ENCODE results near the gene TEX51.

TEX51 gene

DNA sequence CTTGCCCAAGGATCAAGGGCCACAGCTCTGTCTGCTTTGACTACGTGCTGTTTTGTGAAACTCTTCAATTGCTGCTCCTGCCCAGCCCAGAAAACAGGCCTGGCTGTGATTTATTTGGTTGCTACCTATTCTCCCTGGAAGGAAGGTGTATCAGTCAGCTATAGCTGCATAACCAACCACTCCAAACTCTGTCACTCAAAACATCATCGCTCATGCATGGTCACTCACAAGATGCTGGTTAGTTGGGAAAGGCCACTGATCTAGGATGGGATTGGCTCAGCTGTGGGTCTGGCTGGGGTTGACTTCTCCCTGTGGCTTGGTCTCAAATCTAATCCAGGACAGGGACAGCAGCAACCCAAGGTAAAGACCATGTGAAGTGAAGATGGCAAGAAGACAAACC is 14.6 kb downstream of the TEX51 start:
- DNase-seq (ENCODE audit: low read depth, low spot score) = no peak

DNA sequence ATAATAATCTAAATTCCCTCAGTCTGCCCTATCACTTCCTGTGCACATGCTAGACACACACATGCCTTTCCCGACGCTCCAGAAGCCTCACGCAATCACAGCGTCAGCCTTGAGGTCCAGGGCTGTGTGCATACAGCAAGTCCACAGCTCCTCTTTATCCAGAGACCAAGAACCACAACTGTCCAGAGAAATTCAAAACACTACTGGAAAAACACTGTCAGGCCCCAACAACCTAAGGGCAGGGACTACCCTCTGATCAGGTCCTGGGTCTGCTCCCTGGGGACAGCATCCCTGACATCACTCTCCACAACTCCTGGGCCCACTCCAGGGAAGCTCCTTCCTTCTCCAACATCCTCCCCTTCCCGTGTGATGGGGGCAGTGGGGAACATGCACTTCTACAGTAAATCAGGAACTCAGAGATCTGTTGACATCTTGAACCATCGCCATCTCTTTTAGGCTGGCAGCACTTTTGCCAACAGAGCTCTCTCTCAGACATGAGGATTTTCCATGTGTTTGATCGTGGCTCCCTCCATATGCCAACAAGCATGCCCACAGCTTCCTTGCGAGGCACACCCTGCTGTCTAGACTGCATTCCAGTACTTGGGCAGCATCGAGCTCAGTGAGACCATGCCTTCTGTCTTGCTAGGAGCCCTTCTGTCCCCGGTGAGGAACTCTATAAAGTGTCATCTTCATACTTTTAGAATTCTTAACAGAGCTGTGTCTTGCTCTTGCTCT is 15.4 kb downstream of the TEX51 start:
- DNase-seq (ENCODE audit: low read depth, low spot score) = no peak

DNA sequence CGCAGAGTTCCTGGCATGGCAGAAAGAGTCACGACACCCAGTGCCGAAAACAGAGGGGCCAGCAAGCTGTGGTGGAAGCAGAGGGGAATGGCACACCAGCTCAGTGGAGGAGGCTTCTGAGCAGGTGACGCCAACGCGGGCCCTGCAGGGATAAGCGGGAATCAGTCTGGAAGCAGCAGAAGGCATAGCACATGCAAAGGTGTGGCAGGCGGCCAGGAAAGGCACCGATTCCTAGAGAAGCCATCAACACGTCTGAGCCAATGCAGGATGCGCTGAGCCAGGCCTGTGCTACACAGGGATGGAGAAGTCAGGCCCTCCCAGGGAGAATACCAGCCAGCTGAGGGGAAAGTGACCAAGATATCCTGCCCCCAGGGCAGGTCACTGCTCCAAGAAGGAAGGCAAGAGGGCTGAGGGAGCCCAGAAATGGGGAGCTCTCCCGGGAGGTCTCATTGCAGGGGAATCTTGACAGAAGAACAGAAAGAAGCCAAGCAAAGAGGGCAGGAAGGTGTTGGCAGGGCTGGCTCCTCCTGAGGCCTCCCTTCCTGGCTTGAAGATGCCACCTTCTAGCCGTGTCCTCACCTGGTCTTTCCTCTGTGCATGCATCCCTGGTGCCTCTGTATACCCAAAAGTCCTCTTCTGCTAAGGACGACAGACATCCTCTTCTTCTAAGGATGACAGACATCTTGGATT is 16.3 kb downstream of the TEX51 start:
- DNase-seq (ENCODE audit: low read depth, low spot score) = no peak

DNA sequence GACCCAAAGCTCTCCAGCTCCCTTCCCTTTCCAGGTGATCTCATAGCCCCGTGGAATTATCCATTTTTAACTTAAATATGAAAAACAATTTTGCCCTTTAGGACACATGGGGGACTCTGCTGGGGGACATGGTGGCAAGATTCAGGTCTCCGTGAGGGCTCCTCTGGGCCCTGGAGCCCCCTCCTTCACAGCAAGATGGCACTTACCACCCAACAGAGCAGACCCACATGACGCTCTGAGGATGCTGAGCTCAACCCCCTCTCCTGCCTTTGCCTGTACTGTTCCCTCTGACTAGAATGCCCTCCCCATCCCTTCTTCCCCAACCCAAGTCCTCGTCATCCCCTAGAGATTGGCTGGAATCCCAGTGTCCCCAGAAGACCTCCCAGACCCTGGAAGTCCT is 17.2 kb downstream of the TEX51 start:
- DNase-seq (ENCODE audit: low read depth, low spot score) = no peak

- no peak for DNase-seq (ENCODE audit: low read depth, low spot score)
Observed at GRCh38 chr2:126916744-126917143, 18.1 kb downstream of the TEX51 start.

- DNase-seq (ENCODE audit: low read depth, low spot score) = no peak
Observed at GRCh38 chr2:126921066-126921465, 22.4 kb downstream of the TEX51 start.

GRCh38 chr2:126930970-126931590 is 32.4 kb downstream of the TEX51 start:
- DNase-seq (ENCODE audit: low read depth, low spot score) = no peak

DNA sequence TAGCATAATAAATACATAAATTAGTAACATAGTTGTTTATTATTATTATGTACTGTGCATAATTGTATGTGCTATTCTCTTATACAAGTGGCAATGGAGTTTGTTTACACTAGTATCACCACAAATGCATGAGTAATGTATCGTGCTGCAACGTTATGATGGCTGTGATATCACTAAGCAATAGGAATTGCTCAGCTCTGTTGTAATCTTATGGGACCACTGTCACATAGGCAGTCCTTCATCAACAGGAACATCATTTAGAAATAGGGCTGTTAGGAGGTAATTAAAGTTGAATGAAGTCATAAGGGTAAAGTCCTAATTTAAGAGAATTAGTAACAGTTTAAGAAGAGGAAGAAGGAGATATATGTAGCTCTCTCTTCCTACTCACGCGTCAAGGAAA is 33.8 kb downstream of the TEX51 start:
- DNase-seq (ENCODE audit: low read depth, low spot score) = no peak

- DNase-seq (ENCODE audit: low read depth, low spot score) = no peak
Observed at GRCh38 chr2:126932966-126933710, 34.4 kb downstream of the TEX51 start.

GRCh38 chr2:126933711-126934091 is 35.0 kb downstream of the TEX51 start:
- DNase-seq (ENCODE audit: low read depth, low spot score) = no peak

DNA sequence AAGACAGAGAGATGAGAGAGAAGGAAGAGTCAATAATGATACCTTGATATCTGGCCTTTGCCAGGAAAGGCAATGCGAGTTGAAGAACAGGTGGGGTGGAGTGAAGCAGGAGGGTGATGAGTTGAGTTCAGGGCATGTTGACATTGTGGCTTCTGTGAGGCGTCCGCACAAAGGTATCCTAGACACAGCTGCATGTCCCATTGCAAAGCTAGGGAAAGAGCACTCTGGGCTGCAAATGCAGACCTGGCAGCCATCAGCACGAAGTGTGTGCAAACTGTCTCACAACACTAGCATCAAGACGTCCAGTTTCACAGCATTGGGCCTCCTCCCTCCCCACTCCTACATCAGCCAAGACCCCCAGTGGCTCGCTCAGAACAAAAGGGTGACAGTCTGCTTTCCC is 36.1 kb downstream of the TEX51 start:
- no peak for DNase-seq (ENCODE audit: low read depth, low spot score)

DNA sequence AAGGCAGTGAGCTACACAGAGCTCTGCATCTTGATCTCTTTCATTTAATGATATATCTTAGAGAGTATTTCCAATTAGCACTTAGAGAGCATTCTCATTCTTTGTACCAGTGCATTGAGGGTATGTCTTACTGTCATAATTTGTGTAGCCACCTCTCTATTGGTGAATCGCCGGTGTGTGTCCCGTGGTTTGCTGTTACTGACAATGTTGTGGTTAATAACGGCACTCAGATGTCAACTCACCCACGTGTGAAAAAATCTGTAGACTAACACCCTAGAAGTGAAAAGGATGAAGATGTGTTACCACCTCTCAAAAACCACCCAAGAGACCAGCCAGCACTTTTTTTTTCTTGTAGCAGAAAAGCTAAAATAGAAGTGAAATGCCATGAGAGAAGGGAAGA is 37.1 kb downstream of the TEX51 start:
- no peak for DNase-seq (ENCODE audit: low read depth, low spot score)

DNA sequence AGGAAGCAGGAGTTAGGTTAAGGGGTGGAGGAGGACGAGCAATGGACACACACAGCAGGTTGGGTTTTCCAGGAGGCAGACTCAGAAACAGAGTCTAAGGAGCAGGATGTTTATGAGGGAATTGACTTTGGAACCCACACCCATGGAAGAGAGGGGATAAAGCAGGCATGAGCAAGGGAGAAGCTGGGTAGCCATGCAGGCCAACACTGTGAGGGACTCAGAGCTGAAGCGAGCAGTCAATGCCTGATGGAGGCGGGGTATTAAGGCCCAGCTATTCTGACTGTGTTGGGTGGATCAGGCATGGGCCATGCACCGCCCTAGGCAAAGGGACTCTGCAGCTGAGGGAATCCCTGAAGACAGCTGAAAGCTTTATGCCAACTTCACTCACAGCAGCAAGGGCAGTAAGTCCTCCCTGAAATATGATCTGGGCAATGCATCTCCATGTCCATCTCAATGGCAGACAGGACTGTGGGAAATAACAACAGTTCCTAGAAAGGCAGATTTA is 37.6 kb downstream of the TEX51 start:
- no peak for DNase-seq (ENCODE audit: low read depth, low spot score)

DNA sequence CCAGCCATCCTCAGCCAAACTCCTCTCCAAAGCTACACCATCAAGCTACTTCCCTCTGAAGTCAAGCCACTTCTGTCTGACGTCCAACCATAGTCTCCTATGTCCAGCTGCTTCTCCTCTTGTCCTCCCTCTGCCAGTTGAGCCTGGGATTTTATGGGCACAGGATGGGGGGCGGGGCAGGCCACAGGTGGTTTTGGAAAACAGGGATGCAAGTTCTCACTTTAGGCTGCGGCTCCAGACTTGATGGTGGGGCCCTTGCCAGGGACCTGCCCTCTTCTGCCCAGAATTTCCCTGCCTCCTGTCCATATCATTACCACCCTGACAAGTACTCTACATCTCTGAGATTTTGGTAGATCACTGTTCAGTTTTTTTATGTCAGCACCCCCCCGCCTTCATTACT is 41.6 kb downstream of the TEX51 start:
- DNase-seq (ENCODE audit: low read depth, low spot score) = no peak

DNA sequence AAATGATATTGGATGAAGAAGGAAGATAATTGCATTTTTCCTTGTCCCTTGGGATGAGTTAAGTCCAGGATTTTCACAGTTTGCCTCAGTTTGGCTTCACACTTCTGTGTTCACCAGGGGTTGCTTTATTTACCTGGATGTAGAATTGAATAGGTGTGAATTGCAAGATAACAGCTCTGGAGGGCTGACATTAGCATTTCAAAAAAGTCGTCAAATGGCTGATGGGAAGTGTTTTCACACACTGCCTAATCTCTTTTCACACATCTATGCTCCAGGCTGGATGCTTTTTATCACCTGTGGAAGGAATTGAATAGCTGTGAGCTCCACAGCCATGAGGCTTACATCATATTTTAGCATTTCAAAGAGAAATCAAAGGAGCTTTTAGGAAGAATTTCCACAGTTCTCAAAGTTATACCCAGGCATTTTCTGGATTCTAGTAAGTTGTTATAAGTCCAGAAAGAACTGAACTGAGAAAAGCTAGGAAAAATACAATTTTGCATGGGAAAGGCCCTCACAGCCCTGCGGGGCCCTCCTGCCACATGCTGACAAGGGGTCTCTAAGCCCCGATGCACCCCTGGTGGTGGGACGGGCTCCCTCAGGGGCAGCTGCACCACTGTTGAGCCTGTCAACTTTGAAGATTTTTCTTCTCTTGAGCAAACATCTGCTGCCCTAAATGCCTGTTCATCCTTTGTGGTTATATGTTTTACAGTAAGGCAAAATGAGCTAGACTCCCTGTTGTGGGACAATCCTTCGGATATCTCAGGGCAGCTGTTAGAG is 43.9 kb downstream of the TEX51 start:
- no peak for DNase-seq (ENCODE audit: low read depth, low spot score)

GRCh38 chr2:126943612-126944348 is 45.1 kb downstream of the TEX51 start:
- DNase-seq (ENCODE audit: low read depth, low spot score) = no peak

DNA sequence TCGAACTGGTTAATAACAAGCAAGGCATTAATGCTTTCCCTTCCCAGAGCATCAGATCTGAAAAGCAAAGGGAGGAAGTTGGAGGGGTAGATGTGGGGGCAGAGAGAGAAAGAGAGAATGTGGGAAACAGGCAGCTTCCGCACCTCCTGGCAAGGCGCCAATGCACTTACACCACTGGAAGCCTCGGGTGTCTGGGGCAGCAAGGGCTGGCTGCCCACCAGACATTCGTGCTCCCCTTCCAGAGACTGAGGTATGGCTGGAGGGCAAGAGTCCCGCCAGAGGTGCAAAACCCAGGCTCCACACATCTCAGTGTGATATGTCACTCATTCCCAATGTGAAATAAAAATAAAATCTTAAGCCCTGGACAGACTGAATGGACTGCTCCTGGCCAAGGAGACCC is 46.4 kb downstream of the TEX51 start:
- no peak for DNase-seq (ENCODE audit: low read depth, low spot score)

DNA sequence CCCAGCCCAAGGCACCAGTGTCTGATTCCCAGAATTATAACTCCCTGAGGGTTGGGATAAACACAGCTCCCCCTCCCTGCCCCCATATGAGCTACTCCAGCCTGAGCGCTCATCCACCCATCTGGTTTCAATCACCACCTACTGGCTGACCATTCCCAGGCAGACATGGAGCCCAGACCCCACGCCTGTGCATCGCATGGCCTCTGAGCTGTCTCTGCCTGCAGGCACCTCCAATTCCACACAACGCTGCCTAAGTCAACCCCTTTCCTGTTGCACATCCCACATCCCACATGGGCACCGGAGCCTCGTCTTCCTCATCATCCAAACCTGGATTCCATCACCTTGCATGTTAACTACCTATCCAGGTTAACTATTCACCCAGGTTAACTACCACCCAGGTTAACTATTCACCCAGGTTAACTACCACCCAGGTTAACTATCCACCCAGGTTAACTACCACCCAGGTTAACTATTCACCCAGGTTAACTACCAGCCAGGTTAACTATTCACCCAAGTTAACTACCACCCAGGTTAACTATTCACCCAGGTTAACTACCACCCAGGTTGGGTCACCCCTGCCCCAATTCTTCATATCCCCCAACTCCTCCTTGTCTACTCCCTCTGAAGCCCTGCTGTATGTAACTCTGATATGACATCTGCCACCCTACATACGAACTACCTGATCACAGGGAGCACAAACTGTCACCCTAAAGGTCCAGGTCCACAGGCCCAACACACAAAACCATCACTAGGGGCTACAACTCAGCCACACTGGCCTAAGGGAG is 47.8 kb downstream of the TEX51 start:
- no peak for DNase-seq (ENCODE audit: low read depth, low spot score)

DNA sequence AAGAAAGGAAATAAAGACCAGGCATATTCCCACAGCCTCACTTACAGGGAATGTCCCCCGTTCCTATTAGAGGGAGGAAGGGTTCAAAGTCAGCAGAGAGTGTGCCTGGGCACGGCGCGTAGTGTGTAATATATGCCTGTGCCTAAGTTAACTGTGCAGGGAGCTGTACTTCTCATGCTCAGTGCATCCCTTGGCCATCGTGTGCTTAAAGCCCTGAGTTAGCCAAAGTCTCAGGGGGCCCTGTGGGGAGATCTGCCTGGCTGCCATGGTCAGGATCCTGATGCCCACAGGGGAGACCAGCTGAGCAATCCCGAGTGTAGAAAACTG is 48.4 kb downstream of the TEX51 start:
- no peak for DNase-seq (ENCODE audit: low read depth, low spot score)

DNA sequence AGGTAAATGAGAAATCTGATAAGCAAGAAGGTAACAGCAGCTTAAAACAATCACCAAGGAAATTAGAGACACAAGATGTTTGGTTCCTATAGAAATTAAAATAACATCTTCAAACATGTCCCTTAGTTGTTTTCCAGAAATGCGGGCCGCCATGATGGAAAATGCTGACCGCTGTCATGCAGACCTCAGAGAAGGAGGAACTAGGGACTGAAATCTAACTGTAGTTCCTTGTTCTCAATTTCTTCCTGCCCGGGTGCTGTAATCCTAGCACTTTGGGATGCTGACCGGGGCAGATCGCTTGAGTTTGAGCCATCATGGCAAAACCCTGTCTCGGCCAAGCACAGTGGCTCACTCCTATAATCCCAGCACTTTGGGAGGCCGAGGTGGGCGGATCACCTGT is 51.1 kb downstream of the TEX51 start:
- DNase-seq (ENCODE audit: low read depth, low spot score) = no peak

Data from smooth muscle cell of the brain vasculature (primary cell).